GM21529 (cell line): ENCODE data around the gene PRR5L.
"Not testable (repeated sequence)": the region's sequence is repeated elsewhere in the genome, so short reads cannot be mapped to it uniquely, and the experiment has no call there.

Experiments used
- ATAC-seq: cut with Tn5 transposase; IDR thresholded peaks from one replicate; pipeline ENCODE4 v1.9.1; 2021; ENCODE audit not compliant: unreplicated experiment

Gene PRR5L

DNA sequence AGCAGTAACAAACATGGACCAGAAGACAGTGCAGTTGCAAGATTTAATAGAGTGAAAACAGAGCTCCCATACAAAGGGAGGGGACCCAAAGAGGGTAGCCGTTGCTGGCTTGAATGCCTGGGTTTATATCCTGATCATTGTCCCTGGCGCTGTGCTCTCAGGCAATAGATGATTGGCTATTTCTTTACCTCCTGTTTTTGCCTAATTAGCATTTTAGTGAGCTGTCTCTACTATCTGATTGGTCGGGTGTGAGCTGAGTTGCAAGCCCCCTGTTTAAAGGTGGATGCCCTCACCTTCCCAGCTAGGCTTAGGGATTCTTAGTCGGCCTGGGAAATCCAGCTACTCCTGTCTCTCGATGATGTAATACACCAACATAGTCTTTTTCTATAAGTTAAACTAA is 29.3 kb downstream of the PRR5L start:
- not testable (repeated sequence) for ATAC-seq

GRCh38 chr11:36326524-36327419 is 30.7 kb downstream of the PRR5L start:
- no peak for ATAC-seq

DNA sequence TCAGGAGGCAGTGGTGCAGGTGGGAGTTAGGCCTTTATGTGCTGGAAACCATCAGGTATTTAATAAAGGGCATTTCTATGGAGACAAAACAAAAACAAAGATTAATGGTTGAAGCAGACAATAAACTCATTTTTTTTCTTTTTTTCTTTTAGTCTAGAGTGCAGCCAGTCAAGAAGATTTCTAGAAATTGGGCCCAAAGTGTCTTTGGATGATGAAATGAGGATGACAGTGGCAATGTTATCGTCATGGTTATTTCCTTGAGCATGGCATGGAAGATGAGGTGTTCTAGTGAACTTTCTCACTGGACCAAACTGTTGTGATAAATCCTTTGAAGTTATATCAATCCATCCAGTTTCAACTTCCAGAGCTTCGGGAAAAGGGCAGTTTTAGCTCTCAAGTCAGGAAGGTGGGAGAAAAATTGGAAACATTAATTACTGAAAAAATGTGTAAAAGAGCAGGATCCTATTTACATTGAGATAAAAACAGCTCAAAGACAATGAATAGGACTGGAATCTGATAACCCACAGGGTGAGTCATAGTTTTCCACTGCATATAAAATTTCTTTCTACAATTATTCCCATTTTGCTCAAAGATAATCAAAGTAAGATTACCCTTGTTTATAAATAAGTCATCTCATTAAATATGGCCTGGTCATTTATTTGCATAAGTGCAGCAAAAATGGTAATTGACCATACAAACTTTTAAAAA is 33.0 kb downstream of the PRR5L start:
- no peak for ATAC-seq

GRCh38 chr11:36330411-36330810 is 34.3 kb downstream of the PRR5L start:
- ATAC-seq = no peak

GRCh38 chr11:36333468-36333867 is 37.4 kb downstream of the PRR5L start:
- ATAC-seq = no peak

DNA sequence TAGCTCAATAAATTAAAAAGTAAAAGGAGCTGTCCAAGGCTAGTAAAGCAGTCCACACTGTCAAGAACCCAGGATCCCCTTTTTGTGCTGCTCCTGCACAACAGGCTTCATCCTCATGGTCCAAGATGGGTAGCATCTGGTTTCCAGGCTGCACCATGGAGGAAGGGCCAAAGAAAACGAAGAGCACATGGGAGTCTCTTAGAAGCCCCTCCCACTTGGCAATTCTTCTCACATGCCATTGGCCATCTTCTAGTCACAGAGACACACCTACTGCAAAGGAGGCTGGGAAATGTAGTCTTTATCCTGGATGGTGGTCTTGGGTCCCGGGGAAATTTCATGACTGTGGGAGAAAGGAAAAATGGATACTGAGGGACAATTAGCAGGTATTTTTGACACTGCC is 37.8 kb downstream of the PRR5L start:
- ATAC-seq = peak; percentile 68

GRCh38 chr11:36339888-36340287 is 43.8 kb downstream of the PRR5L start:
- no peak for ATAC-seq

DNA sequence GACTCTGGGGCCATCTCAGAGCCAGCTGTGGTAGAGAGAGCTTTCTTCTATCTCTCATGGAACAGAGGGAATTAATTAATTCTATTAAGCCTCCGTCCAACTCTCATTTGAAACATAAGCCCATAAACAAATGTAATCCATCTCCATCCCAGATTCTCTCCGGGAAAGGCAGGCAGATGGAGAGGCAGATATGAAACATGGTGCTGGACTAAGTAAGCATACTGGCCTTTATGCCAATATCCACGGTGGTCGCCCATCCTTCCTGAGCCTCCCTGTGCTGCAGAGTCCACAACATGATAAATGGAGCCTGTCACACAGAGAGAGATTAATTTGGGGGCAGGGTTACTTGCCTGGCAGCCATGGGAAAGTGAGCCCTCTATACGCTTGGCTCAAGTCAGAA is 44.8 kb downstream of the PRR5L start:
- ATAC-seq = no peak

GRCh38 chr11:36341915-36342314 is 45.8 kb downstream of the PRR5L start:
- ATAC-seq = no peak

- no peak for ATAC-seq
Measured at GRCh38 chr11:36342327-36342726, 46.2 kb downstream of the PRR5L start.

GRCh38 chr11:36343436-36343835 is 47.3 kb downstream of the PRR5L start:
- ATAC-seq = no peak

GRCh38 chr11:36345084-36345511 is 49.0 kb downstream of the PRR5L start:
- no peak for ATAC-seq

DNA sequence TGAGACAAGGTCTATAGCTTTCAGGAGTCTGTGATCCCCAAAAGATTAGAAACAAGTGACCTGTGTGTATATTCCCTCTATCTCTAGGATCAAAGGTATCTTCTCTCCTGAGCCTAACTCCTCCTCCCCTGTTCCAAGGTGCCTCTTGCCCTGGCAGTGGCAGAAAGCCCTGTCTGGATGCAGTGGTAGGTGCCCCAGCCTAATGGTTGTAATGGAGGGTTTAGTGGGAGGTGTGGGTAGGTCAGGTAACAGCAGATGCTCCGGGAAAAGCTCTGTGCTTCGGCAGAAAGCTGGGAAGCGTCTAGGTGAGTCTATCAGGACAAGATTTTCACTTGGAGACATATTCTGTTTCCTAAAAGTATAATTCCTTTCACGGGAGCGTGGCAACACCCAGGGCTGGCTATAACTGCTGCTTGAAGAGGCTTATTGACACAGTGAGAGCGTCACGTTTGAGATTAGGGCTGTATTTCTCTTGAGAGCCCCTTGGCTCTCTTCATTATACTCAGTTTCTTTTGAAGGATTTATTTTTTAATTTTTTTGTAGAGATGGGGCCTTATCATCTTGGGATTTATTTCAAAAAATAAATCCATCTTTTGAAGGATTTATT is 49.5 kb downstream of the PRR5L start:
- no peak for ATAC-seq

DNA sequence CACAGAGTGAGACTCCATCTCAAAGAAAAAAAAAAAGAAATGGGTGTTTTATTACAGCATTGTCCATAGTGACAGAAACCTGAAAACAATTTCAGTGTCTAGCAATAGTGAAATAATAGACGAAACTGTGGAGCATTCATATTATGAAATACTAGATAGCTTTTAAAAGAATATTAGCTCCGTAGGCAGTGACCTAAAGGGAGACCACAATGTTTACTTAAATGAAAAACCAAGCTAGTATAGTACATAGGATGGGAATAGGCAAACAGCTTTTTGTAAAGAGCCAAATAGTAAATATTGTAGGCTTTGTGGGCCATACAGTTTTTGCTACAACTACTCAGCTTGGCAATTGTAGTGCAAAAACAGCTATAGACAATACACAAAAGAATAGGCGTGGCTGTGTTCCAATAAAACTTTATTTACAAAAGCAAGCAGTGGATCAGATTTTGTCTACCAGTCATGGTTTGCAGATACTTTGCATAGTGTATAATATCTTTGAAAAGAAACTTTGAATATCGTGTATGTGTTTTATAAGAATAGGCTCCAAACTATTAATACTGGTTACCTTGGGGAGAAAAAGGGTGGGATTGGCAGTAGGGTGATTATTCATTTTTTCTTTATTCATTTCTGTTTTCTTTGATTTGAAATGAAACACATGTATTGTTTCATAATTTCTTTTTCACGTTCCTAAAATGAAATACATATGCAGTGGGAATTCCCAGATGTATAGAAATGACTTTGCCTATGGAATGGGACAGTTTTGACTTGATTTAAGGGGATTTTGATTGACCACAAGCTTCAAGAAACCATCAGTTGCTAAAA is 50.7 kb downstream of the PRR5L start:
- no peak for ATAC-seq

DNA sequence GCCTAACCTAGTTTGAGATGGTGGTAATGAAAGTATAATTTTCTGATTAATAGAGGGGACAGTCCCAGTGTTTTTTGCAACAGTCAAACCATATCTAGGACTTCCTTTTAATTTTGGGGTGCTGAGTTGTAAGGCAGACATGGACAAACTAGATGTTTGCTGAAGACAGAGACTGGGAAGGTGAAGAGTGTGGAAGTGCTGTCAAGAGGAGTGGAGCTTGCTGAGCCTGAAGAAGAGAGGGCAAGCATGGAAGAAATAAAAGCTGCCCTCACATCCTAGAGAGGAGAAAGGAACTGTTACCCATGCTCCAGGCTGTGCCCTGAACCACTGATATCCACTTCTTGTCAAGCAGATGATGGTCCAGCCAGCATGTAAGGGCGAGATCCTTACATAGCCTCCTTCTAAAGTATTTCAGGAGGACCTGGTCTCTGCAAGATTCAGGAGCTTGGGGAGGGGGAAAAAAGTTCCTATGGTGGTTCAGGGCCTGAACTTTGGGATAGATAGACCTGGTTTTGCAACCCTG is 51.4 kb downstream of the PRR5L start:
- ATAC-seq = no peak

GRCh38 chr11:36349351-36350136 is 53.5 kb downstream of the PRR5L start:
- no peak for ATAC-seq

GRCh38 chr11:36350137-36350513 is 54.0 kb downstream of the PRR5L start:
- no peak for ATAC-seq

DNA sequence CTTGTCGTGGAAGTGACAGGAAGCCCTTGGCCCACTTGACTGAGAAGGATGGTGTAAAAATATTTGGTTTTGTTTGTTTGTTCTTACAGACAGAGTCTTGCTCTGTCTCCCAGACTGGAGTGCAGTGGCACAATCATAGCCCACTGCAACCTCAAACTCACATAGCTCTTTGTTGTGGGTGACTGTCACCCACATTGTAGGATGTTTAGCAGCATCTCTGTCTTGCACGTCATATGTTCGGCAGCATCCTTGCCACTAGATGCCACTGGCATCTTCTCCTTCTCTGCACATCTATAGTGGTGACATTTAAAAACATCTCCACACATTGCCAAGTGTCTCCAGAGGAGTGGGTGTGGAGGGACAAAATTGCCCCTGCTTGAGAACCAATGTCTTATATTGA is 56.8 kb downstream of the PRR5L start:
- no peak for ATAC-seq

- peak; percentile 89 for ATAC-seq
Measured at GRCh38 chr11:36354221-36355003, 58.3 kb downstream of the PRR5L start.
